GM19468 (cell line): ENCODE data around the gene CAMK2B.

Experiments used
- ATAC-seq: cut with Tn5 transposase; IDR thresholded peaks from one replicate; pipeline ENCODE4 v1.9.1; 2021; ENCODE audit warnings: mild to moderate bottlenecking, moderate library complexity, moderate number of reproducible peaks; ENCODE audit not compliant: unreplicated experiment; ENCODE audit errors: extremely low read depth

CAMK2B gene

DNA sequence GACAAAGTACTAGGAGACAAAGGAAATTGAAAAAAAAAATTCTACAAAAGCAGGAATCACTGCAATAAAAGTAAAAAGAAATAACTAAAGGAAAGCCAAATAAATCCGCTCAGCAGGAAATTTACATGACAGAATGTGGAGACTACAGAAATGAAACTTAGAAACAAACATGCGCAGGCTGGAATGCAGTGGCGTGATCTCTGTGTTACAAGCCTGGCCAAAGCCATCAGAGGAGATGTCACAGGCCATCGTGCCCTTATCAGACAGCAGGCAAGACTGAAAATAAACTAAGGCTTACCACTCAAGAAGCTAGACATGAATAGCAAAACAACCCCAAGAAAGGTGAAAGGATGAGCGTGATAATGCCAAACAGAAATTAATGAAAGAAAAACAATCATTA lies 6.3 kb upstream of the CAMK2B start:
- ATAC-seq: no peak

DNA sequence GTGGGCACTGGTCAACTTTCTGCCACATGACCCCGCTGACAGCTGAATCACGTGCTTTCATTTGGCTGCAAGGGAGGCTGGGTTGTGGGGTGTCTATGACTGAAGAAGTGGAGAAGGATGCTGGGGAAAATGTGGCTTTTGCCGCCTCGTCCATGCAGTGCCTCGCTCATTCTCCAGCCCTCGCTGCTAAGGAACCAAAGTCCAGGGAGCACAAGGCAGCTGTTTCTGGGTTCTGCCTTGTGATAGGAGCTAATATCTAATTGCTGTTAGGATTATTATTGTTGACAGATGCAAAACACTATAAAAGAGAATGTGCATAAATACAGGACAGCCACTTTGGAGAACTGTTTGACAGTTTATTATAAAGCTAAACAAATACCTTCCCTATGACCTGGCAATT lies 4.9 kb upstream of the CAMK2B start:
- no peak for ATAC-seq

DNA sequence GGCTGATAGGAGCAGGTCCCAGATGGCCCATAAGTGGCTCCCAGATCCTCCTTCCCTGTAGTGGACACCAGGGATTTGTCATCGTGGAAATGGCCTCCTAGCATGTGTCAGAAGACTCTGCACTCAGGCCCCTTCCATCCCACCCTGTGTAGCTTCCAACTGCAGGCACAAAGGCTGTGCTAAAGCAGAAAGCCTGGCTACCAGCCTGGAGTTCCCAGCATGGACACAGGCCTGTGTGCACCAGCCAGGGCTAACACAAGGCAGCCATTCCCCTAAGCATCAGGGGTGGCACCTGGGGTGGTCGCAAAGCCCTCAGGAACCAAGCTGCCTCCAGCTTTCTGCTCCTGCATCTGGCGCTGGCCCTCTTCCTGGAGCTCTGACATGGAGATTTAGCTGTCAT lies 4.5 kb upstream of the CAMK2B start:
- ATAC-seq: no peak

DNA sequence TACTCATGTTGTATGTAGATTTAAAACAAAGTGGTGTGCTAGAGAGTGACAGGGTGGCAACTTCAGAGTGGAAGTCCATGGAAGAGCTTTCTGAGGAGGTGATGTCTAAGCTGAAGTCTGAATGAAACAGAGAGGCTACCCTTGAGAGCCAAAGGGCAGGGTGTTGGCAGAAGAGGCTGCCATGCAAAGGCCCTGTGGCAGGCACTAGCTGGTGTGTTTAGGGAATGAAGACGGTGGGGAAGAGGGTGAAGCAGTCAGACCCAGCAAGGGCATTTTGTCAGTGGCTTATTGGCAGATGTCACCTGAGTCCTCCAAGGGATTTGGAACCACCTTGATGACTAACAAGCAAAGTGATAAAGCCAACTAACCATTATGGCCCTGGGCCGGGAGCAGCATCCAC lies 3.7 kb upstream of the CAMK2B start:
- ATAC-seq: no peak

DNA sequence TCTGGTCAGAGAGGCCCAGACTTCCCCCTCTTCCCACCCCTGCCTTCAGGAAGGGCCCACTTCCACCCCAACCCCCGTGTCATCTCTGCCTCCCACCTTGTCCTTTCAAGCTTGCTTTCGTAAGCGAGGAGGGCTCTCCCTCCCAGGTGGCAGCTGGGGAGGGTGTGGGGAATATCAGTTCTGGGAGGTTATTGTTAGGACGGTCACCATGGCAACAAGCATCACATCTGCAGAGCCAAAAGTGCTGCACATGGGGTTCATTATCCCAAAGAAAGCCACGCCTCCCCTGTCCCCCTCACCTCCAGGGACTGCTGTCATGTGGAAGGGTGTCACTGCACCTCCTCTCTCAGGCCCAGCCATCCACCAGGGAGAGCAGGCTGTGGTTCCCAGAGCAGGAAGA lies 2.6 kb upstream of the CAMK2B start:
- no peak for ATAC-seq

DNA sequence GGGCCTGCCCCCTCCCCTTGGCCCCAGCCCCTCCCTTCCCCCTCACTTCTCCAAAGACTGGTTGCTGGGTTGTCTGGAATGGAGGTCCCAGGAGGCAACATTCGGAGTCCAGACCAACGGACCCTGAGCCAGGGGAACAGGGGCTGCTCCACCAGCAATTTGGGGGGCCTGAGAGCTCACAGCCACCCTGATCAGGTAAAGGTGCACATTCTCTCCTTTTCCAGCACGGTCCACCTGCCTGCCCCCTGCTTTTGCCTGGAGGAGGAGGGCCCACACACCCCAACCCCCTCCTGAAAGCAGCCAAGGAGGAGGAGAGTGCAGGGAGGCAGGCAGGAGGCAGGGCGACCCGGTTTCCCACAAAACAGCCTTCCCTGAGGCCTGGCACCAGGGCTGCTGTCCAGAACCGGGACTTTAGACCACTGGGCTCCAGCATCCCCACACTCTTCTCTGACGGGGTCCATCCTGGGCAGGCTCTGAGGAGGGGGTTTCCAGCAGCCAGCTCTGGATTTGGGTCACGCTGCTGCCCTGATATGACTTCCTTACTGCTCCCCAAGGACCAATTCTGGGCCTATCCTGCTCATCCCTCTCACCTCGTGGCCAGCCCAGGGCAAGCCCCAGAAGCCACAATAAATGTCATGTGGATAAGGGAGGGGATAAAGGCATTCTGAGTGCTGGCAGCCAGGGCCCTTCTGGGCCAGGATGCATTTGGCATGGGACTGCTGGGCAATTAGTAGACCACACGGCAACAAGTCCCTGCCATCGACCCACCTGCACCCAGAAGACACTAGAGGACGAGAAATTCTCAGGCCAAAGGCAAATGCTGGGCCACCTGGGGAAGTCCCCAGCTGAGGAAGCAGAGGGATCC lies 1.1 kb upstream of the CAMK2B start:
- ATAC-seq: no peak

DNA sequence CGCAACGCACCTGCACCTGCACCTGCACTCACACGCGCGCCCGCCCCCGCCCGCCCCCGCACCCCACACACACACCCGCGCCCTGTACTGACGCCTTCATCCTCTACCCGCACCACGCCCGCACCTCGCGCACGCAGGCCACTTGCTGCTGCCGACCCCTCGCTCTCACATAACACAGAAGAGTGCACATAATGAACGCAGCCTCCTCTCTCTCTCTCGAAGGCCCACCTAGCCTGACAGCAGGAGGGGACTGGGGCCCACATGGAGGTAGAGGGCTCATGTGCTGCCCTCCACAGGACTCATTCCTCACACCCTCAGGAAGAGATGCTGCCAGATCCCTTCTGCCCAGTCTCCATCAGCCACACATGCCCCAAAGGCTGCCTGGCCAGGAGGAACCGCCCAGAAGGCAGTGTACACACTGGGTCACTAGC lies 432 bp upstream of the CAMK2B start:
- ATAC-seq: no peak

DNA sequence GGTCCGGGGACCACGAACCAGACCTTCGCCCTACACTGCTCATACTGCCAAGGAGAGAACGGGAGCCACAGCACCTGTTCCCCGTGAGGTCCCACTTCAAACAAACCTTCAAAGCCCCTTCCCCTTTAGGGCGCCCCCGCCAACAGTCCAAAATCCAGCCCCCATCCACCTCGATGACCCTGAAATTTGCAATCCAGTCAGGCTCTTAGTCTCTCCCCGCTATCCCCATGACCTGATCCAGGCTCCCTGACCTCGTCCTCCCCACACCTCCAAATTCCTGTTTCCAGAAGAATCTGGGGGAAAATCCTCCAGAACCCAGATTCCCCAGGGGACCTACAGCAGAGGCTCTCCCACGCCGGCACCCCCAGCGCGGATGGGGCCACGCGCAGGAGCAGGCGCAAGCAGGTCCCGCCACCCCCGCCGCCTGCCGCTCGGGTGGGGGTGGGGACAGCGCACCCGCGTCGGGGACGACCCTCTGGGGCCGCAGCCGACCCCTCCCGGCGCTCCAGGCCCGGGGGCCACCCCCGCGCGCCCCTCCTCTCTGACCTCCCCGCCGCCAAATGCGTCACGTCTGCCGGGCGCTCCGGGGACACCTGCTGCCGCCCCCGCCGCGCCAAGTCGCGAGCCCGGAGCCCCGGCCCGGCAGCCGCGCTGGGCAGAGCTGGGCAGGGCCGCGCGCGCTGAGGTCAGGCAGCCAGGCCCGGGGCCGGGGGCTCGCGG lies 753 bp downstream of the CAMK2B start:
- no peak for ATAC-seq

DNA sequence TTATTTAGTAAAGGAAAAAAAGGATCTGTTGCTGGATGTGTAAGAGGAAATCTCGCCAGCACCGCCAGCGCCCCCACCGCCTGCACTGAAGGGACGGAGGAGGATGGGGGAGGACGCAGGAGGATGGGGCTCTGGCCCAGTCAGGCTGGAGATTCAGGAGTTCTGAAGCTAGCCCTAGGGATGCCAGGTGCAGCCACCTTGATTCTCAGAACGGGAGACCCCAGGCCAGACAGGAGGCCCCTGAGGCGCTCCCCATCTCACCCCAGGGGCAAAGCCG lies 1.3 kb downstream of the CAMK2B start:
- no peak for ATAC-seq

DNA sequence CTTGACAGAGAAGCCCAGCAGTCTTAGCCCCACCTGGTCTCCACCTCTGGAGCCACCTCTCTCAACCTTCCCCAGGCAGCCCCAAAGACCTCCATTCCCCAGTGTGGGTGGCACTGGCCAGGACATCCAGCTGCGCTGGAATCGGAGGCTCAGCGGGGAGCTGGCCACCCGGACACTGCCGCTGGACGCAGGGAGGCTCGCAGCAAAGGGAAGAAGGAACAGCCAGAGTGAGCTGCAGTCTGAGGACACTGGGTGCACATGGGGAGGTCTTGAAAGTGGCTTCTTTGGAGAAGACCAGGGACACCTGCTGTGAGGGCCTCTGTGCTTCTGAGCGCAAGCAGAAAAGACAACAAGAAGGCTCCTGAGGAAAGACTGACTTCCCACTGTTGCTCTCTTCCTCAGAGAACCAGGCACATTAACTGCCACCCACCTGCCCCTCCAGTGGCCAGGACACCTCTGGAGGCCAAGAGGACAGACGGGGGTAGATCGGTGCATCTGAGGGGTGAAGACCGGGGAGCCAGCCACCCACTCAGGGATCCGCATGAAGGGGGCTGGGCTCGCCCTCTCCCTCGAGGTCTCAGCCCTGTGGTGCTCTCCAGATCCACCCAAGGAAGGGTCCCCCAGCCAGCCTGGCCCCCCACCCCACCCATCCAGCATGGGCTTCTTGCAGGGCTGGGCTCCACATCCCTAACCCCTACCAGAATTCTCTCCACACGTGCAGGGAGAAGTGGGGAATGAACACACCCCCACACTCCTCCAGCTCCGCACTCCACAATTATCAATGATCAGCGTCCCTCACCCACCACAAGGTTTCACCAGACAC lies 1.8 kb downstream of the CAMK2B start:
- no peak for ATAC-seq

DNA sequence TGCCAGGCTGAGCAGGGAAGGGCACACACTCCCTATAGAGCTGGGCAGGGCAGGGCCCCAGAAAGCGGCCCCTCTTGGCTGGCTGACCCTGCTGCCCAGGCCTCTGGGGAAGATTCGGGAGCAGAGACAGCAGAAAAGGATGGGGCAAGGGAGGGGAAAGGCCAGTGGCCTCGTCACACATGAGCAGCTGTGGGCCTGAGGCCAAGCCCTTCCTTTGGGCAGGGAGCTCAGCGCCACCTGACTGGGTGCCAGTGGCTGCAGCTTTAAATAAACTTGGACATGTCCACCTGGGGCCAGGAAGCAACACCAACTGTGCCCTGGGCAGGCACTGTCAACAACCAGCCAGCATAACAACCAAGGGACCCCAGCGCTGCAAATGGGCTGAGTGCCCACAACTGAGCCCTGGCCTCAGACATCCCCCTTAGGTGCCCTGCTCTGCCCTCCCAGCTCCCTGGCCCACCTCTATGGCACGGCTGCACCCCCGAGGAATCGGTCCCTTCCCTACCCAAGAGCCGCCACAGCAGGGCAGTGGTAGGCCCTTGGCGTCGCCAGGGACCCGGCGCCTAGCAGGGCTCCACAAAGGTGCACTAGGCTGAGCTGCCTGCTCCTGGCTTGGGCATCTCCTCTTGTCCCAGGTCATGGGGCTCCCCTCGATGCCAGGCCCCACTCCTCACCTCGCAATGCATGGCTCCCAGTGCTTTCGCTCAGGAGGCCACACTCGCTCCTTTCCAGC lies 2.6 kb downstream of the CAMK2B start:
- no peak for ATAC-seq

DNA sequence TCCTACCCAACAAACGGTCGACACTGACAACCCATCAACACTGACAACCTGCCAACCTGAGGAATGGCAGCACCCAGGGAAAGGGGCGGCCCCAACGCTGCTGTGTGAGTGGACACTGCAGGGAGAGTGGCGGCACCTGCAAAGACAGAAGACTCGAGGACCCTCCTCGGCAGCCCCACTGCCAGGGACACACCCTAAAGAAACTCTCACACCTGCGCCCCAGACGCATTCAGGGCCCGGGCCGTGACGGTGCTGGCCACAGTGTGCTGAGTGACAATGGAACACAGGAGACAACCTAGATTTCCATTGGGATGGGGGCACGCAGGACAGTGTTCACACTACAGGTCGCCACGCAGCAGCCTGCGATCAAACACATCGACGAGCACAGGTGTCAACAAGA lies 3.6 kb downstream of the CAMK2B start:
- no peak for ATAC-seq

DNA sequence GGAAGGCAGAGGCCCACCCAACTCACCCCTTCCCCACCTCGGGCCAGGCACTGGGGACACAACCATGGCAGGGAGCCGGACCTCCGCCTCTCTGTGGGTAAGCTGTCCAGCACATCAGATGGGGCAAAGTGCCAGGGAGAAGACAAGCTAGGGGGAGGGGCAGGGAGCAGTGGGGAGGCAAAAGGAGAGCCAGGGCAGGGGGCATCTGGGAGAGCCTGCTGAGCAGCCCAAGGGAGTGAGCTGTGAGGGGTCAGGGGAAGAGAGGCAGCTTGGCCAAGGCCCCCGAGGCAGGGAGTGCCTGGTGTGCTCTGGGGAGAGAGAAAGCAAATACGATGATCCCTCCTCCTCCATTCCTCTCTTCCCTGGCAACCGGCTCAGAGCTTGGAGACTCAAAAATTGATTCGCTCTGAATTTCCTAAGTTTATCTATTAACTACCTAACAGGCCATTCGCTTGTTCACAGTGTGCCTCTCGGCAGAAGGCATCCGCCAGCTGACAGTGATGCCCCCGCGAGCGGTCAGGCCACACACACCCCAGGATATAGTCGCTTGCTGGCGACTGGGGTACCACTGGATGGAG lies 4.5 kb downstream of the CAMK2B start:
- ATAC-seq: no peak

DNA sequence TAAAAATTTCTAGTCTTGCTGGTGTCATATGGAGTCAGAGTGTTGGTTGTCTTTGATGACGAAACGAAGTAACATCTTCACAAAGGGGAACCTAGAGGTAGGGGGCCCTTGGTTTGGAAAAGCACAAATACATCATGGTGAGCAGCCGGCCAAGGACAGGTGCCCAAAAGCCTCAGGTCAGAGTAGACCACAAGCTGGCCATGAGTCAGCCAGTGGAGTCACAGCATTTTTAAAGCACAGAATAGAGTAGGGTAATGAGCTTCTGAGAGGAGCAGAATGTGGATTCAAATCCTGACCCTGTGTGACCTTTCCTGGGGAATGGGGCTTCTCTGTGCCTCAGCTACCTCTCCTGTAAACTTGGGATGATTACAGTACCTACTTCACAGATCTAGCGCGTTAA lies 5.3 kb downstream of the CAMK2B start:
- no peak for ATAC-seq

DNA sequence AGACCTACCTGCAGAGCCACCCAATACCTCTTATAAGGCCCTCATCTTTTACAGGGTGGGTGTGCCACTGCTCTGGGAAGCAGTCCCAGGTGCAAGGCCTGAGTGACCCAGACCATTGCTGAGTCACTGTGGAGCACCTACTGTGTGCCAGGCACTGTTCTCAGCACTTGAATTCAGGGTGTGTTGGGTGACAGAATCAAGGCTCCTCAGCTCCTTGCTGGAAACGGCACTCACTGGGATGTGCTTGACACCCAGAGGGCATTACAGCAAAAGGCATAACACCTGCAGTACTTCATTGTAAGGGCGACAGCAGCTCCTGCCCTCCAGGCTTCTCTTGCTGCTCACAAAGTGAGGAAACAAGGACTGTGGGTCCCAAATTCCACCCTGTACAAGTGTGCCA lies 7.1 kb downstream of the CAMK2B start:
- ATAC-seq: no peak

DNA sequence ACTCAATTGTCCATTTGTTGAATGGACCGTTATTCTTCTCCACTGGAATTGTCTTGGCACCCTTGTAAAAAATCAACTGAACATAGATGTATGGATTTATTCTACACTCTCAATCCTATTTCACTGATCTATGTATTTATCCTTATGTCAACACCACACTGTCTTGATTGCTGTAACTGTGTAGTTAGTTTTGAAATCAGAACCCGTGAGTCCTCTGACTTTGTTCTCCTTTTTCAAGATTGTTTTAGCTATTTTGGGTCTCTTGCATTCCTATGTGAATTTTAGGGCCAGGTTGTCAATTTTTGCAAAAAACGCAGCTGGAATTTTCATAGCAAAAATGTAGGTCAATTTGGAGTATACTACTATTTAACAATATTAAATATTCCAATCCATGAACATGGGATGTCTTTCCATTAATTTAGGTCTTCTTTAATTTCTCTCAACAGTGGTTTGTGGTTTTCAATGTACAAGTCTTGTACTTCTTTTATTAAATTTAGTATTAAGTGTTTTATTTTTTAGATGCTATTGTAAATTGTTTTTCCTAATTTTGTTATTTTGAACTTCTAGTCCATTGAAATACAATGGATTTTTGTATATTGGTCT lies 10.0 kb downstream of the CAMK2B start:
- ATAC-seq: no peak

DNA sequence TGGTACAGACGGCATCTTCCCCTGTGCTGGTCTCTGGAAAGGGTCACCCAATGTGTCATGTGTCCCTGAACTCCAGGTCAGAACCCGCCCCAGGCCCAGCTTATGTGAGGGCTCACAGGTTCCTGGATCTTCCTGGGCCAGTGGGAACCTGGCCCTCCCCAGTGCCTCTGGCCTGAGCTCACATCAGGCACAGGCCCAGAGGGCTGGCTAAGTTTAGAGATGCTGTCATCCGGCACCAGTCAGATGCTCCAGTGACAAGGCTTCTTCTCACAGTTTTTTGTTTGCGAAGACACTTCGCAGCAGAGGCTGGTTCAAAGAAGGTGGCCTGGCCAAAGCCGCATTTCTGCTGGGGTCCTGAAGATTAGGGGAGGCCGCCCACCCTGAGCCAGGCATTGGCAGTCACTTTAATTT lies 11.8 kb downstream of the CAMK2B start:
- no peak for ATAC-seq

DNA sequence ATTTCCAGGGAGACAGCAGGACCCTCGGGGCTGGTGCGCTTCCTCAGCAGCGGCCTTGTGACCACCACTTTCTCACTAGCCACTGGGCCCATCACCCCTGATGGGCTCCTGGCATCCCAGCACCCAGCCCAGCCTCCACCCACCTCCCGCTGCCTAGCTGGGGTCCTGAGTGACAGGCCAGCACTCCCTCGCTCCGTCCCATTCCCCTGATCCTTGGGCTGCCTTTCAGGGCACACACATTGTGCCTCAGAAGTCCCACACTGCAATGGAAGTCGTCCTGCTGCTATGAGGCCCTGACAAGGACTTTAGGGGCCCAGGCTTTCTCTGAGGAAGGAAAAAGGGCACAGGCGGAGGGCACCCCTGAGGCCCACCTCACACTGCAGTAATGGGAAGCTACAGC lies 12.4 kb downstream of the CAMK2B start:
- ATAC-seq: no peak

DNA sequence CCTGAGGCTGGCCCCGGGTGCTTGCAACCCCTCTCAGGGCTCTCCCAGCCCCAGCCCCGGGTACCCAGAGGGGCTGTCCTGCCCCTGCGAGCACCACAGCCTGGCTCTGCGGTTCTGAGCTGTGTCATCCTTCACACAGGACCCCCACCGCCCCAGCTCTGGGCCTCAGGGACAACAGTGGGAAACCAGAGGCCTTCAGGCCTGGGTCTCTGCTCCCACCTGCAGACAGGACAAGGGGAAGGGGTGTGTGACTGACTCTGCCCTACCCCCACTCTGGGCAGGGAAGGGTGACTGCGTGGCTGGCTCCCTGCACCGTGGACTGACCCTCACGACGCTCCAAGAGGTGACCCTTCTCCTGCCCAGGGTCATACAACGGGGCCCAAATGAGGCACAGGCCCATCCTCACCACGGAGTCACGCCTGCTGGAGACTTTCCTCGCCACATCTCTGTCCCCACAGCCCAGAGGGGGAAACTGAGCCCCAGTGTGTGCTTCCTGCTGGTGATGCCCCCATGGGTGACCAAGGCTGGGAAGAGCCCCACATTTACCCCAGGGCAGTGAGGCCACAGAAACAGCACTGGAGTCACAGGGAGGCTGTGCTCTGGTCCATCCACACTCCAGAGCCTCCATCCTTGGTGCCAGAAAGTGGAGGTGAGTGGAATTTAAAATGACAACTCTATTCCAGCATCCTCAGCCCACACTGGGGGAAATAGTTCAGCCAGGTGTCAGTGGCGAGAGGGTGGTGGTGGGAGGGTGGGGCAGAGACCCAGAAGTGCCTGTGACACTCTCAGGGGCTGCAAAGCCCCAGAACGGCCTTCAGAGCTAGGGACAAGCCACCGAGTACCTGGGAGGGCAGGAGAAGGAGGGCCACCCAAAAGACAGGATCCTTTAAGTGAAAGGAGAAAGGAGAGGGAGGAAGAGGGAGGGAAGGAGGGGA lies 13.6 kb downstream of the CAMK2B start:
- no peak for ATAC-seq
